AG04449 (cell line): ENCODE measurements around the gene ENKUR.

Source experiments
- CTCF ChIA-PET: fragments of 350-600 bp; formaldehyde crosslinking; extraction: SDS; loops from one replicate; lab custom pipeline; 2021; ENCODE audit warnings: antibody characterized with exemption; lab: Yijun Ruan, JAX
- POLR2A ChIA-PET: fragments of 400-600, 350-600 bp; formaldehyde crosslinking; extraction: SDS; loops from one replicate; lab custom pipeline; 2020; ENCODE audit warnings: antibody characterized with exemption, inconsistent platforms; lab: Yijun Ruan, JAX
- DNase-seq: peaks from one replicate; pipeline ENCODE4 v3.0.0-alpha.2; 2010; ENCODE audit warnings: low read depth, low spot score
- H3K4me3 ChIP-seq: 2 replicates; pipeline ENCODE4 v1.5.1; 2011; ENCODE audit warnings: low read depth, mild to moderate bottlenecking, control low read depth, low read length
- TF ChIP-seq, protein P1 (sequence below): IDR thresholded peaks from one replicate; pipeline ENCODE4 v1.5.1; 2011; ENCODE audit warnings: mild to moderate bottlenecking, moderate library complexity, low read length, control low read depth, inconsistent platforms; ENCODE audit not compliant: insufficient read depth; ENCODE audit errors: missing control alignments

The ENKUR gene

DNA sequence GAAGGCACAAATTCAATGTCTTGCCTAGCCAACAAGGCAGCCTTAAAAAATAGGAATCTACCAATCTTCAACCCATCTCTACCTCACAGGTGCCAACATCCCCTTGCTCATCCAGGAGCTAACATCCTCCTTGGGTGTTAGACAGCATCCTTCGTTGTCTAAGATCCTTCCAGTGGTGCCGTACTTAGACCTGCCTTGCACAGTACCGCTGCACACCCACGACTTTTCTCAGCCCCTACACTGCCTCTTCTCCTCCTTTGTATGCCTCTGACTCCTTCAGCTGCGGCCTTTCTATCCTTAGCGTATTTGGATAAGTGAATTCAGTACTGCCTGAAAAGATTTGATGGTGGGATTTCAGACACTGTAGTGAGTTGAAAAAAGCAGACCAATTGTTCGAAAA, 47.6 kb downstream of the ENKUR start:
- POLR2A ChIA-PET: no interaction called here
- CTCF ChIA-PET: no interaction called here

DNA sequence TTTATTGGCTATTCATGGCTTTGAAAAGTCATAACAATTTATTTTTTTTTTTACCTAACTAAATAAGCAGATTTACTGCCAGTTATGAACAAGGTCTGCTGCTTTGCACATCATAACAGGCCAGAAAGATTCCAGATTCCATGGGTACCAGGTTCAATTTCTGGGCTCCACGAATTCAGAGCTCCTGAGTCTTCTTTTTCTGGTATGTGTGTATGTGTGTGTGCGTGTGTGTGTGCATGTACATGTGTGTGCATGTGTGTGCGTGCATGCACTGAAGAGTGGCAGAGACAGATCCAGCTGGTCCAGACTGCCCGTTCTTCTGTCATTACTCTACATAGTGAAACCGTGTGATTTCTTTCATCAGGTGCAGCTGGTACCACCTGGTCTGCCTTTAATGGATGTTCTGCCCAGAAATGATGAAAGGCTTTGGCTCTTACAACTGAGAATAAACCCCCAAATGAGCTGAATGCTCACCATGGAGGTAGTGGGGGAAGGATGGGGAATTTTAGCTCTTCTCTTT, 48.9 kb downstream of the ENKUR start:
- TF ChIP-seq, protein P1, sequence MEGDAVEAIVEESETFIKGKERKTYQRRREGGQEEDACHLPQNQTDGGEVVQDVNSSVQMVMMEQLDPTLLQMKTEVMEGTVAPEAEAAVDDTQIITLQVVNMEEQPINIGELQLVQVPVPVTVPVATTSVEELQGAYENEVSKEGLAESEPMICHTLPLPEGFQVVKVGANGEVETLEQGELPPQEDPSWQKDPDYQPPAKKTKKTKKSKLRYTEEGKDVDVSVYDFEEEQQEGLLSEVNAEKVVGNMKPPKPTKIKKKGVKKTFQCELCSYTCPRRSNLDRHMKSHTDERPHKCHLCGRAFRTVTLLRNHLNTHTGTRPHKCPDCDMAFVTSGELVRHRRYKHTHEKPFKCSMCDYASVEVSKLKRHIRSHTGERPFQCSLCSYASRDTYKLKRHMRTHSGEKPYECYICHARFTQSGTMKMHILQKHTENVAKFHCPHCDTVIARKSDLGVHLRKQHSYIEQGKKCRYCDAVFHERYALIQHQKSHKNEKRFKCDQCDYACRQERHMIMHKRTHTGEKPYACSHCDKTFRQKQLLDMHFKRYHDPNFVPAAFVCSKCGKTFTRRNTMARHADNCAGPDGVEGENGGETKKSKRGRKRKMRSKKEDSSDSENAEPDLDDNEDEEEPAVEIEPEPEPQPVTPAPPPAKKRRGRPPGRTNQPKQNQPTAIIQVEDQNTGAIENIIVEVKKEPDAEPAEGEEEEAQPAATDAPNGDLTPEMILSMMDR: no peak
- ChIA-PET POLR2A (no interaction called here), CTCF (no interaction called here)
- H3K4me3 ChIP-seq: no peak overlapping the region
- no peak for DNase-seq

More for the DNA sequence above, 47.6 kb downstream of the ENKUR start:
- TF ChIP-seq, protein P1: no peak
- no peak for DNase-seq
- H3K4me3 ChIP-seq: no peak overlapping the region

DNA sequence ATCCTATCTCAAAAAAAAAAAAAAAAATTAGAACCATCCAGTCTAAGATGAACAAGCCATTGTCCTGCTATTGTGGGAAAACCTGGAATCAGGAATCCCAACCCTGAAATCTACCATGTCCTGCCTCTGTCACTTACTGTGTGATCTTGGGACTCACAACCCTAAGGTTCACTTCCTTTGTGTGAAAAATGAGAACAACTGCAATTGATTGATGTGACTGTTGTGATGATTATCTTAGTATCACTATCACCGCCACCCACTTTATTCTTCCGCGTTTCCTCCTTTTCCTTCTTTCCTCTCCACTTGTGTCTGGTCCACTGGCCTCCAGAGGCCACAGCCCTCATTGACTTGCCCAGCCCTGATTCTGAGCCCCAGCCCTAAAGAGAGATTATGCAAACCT, 50.9 kb downstream of the ENKUR start:
- TF ChIP-seq, protein P1: no peak
- ChIA-PET CTCF (no interaction called here), POLR2A (no interaction called here)
- DNase-seq: no peak
- H3K4me3 ChIP-seq: no peak overlapping the region

DNA sequence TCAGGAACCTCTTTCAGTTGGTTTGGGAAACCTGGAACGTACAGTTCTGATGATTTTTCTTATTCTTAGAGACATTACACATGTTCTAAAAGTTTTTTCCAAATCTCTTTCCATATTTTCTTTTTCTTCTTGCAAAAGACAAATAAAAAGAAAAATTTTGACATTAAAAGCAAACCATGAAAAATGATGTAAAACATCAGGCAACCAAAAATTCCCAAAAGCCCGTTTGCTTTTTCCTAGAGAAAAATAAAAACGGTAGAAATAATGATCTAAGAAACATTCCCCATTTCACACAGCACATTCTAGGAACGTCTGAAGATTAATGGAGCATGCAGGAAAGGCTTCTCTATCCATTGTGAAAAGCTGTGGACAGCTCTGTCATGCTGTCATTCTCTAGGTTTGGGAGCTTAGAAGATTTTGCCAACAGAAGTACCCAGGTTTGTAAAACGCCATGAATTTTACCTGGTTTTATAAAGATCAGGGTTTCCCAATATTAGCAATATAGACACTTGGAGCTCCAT, 52.4 kb downstream of the ENKUR start:
- POLR2A ChIA-PET: no interaction called here
- TF ChIP-seq, protein P1: no peak
- no peak for DNase-seq
- CTCF ChIA-PET: no interaction called here
- H3K4me3 ChIP-seq: no peak overlapping the region

DNA sequence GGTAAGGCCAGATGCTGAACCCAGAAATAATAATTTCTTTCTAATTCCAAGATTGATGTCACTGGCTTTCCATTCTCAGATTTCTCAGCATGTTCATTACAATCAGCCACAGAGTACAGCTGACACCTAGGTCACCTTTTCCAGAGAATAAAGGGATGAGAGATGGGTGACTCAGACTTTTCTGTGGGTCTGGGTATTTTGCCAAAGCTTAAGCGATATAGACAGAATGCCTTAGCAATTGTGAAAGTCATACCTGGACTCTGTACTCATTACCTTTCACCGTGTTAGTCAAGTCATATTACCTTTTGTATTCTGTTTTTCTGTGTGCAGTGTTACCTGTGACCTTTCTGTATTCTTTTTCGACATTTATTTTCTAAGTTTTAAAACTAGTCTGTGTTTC, 53.0 kb downstream of the ENKUR start:
- no peak for DNase-seq
- H3K4me3 ChIP-seq: no peak overlapping the region
- ChIA-PET POLR2A (no interaction called here), CTCF (interaction anchor here (0.7 kb wide), 1 partner anchor 118 kb away, joined by 3 read pairs; no protein-coding TSS in a partner anchor)
- TF ChIP-seq, protein P1: no peak

DNA sequence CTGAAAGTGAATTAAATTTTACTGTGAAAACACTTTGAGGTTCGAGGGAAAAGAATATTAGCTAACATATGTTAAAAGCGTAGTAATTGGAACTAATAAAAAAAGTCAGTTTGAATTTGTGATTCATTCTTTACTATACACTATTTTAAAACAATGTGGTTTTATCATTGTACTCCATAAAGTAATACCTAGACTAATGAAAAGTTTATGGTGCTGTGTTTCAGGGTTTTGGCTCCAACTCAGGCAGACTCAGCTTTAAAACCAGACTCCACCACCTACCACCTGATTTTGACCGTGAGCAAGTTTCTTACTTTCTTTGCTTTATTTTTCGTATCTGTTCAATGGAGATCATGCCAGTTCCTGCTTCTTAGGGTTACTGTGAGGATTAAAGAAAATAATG, 54.4 kb downstream of the ENKUR start:
- H3K4me3 ChIP-seq: no peak overlapping the region
- ChIA-PET CTCF (interaction anchor here (1.1 kb wide), 1 partner anchor 10 kb away, joined by 3 read pairs; no protein-coding TSS in a partner anchor), POLR2A (no interaction called here)
- TF ChIP-seq, protein P1: no peak
- DNase-seq: no peak
